ENCODE data around the gene CCDC15. TPM values are rescaled to one million over a fixed set of nuclear protein-coding genes. Genes with fewer than 3 reads are reported as not detected.

Gene CCDC15
- total and polyA plus RNA-seq, 11 donors: 0.08 to 1.8 (median 0.19) TPM

DNA sequence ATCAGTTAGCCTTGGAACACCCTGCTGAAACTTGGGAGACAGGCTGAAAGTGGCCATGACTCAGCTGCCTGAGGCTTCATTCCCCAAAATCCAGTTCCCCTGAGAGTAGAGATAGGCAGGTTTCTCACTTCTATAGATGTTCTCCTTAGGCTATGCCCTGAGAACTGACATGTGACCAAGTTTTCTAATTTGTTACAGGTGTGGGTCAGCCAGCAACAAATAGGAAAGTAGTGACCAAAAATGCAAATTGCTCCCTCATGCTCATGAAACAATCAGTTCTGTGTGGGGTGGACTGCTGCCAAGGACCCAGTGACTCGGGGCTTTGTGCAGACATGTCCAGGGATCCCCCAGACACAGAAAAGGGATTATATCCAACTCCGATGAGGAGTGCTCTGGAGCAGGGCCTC, 7.3 kb upstream of the CCDC15 start:
- ATAC-seq (no peak), DNase-seq (no peak)
- no peaks in the 10 kb centered on the region for H3K4me1 ChIP-seq
- H3K36me3 ChIP-seq: no peaks in the 10 kb centered on the region
- H3K27me3 ChIP-seq: no peaks in the 10 kb centered on the region
- WGBS, 4 donors: 51 to 73% (median 57%) methylated on average over 2 of the region's 2 CpGs
- intact Hi-C loops (cut with DNase I): no loop called here
- no peak for TF ChIP-seq POLR2A (IDR thresholded peaks at IDR 0.05)
- TF ChIP-seq, protein P1, sequence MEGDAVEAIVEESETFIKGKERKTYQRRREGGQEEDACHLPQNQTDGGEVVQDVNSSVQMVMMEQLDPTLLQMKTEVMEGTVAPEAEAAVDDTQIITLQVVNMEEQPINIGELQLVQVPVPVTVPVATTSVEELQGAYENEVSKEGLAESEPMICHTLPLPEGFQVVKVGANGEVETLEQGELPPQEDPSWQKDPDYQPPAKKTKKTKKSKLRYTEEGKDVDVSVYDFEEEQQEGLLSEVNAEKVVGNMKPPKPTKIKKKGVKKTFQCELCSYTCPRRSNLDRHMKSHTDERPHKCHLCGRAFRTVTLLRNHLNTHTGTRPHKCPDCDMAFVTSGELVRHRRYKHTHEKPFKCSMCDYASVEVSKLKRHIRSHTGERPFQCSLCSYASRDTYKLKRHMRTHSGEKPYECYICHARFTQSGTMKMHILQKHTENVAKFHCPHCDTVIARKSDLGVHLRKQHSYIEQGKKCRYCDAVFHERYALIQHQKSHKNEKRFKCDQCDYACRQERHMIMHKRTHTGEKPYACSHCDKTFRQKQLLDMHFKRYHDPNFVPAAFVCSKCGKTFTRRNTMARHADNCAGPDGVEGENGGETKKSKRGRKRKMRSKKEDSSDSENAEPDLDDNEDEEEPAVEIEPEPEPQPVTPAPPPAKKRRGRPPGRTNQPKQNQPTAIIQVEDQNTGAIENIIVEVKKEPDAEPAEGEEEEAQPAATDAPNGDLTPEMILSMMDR (IDR thresholded peaks at IDR 0.05): no peak
- no peak overlapping the region for H3K4me3 ChIP-seq
- peaks cover 0 to 20% (median 0%) of the 10 kb centered on the region in 12 donors for H3K9me3 ChIP-seq
- H3K27ac ChIP-seq: no peak overlapping the region

DNA sequence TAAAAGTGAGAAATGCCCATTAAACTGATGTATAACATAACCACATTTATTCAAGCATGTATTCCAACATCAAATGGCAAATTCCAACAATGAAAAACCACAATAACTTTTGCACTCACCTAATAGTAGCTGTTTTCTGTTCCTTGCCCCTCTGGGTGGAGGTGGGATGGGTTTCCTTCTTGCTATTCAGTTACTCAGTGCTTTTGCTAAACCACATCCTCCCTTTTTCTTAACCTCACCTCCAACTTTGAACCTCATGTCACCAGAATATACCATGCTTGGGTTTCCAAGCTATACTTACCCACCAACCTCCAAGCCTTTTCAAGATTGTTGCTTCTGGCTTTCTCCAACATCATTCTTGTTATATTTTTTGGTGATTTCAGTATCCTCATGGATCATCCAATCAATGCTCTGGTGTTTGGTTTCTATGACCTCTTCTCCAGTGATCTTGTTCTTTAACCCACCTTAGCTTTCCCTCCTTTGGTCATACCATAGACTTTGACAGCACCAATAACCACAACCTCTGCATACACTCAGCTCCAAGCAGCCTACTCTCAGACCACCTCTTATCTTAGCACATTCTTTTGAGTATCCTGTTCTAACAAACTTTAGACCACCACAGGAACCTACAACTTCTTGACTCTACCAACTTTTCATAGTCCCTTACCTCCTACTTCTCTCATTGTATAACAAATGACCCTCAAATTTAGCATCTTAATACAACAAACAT, 3.2 kb upstream of the CCDC15 start:
- Histone ChIP-seq H3K4me1 (peaks cover 0 to 15% (median 8%) of the 10 kb centered on the region in 12 donors), H3K27ac (peak overlapping the region in 1 of 12 donors; percentile 40), H3K27me3 (no peaks in the 10 kb centered on the region), H3K36me3 (no peaks in the 10 kb centered on the region), H3K4me3 (no peak overlapping the region), H3K9me3 (peaks cover 0 to 20% (median 0%) of the 10 kb centered on the region in 12 donors)
- TF ChIP-seq, protein P1 (IDR thresholded peaks at IDR 0.05): no peak
- TF ChIP-seq POLR2A (IDR thresholded peaks at IDR 0.05): no peak
- intact Hi-C loops (cut with DNase I): loop anchor here in 8 of 10 donors (5.0 to 10.0 kb wide), 10 partner anchors 73 to 924 kb away; partner anchors contain the start of gene TMEM218 (in 4 of the 8)
- no peak for ATAC-seq
- DNase-seq: no peak

DNA sequence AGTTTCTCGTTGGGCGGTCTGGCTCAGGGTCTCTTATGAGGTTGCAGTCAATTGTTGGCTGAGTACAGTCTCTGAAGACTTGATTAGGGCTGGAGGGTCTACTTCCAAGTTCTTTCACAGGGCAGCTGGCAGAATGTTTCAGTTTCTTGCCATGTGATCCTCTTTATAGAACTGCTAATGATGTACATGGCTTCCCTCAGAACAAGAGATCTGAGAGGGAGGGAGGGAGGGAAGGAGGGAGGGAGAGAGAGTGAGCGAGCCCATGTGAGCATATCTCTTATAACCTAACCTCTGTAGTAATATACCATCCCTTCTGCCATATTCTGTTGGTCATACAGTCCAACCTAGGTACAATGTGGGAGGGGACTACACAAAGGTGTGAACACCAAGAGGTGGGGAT, 2.7 kb upstream of the CCDC15 start:
- Histone ChIP-seq H3K27me3 (no peaks in the 10 kb centered on the region), H3K4me1 (peaks cover 0 to 15% (median 8%) of the 10 kb centered on the region in 12 donors), H3K36me3 (no peaks in the 10 kb centered on the region), H3K27ac (peak overlapping the region in 1 of 12 donors; percentile 40), H3K9me3 (peaks cover 0 to 20% (median 0%) of the 10 kb centered on the region in 12 donors), H3K4me3 (no peak overlapping the region)
- 80 to 89% (median 87%) methylated on average over 3 of the region's 3 CpGs for WGBS, 4 donors
- DNase-seq (no peak), ATAC-seq (no peak)
- no peak for TF ChIP-seq POLR2A (IDR thresholded peaks at IDR 0.05)
- TF ChIP-seq, protein P1 (IDR thresholded peaks at IDR 0.05): no peak
- intact Hi-C loops (cut with DNase I): loop anchor here in 8 of 10 donors (5.0 to 10.0 kb wide), 10 partner anchors 74 to 923 kb away; partner anchors contain the start of gene TMEM218 (in 4 of the 8)

DNA sequence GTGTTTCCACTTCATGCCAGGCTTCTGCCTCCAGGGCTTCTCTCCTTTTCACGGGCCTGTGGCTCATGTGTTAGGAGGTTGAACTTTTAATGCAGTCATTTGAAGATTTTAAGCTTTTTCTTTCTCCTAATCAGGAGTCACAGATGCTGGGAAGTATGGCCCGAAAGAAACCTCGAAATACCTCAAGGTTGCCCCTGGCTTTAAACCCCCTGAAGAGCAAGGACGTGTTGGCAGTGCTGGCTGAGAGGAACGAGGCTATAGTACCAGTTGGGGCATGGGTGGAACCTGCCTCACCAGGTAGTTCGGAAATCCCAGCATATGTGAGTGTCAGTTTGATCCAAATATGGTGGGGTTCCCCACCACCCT, 571 bp downstream of the CCDC15 start:
- H3K4me3 ChIP-seq: peak overlapping the region in 11 of 12 donors; percentile 48 to 84 (median 75)
- no peaks in the 10 kb centered on the region for H3K27me3 ChIP-seq
- 34 to 50% (median 39%) methylated on average over 6 of the region's 6 CpGs for WGBS, 4 donors
- peaks cover 0 to under 1% (median 0%) of the 10 kb centered on the region in 12 donors for H3K9me3 ChIP-seq
- TF ChIP-seq, protein P1 (IDR thresholded peaks at IDR 0.05): no peak
- no peak for TF ChIP-seq POLR2A (IDR thresholded peaks at IDR 0.05)
- H3K4me1 ChIP-seq: peaks cover 0 to 15% (median 8%) of the 10 kb centered on the region in 12 donors
- peak overlapping the region in 9 of 12 donors; percentile 63 to 90 (median 86) for H3K27ac ChIP-seq
- intact Hi-C loops (cut with DNase I): loop anchor here in 8 of 10 donors (5.0 to 10.0 kb wide), 10 partner anchors 77 to 920 kb away; partner anchors contain the start of gene TMEM218 (in 4 of the 8)
- ATAC-seq (no peak), DNase-seq (no peak)
- no peaks in the 10 kb centered on the region for H3K36me3 ChIP-seq
